Neuronal stem cell (in vitro differentiated cells): Measurements from ENCODE around the gene PGS1.
"Not testable (repeated sequence)": the region's sequence is repeated elsewhere in the genome, so short reads cannot be mapped to it uniquely, and the experiment has no call there.

Experiments used
- DNase-seq: peaks from one replicate; pipeline ENCODE4 v3.0.0-alpha.2; 2013; ENCODE audit warnings: low spot score
- H2AFZ ChIP-seq: one replicate; pipeline ENCODE4 v1.6.1; 2013; ENCODE audit warnings: mild to moderate bottlenecking, low read length, inconsistent platforms
- H2AK5ac ChIP-seq: 2 replicates; pipeline ENCODE4 v1.6.1; 2013; ENCODE audit warnings: low read depth, mild to moderate bottlenecking, inconsistent platforms, low read length, moderate library complexity, mixed read lengths
- H2BK120ac ChIP-seq: 2 replicates; pipeline ENCODE4 v1.6.1; 2013; ENCODE audit warnings: low read depth, mild to moderate bottlenecking, inconsistent platforms, low read length, moderate library complexity, mixed read lengths
- H2BK12ac ChIP-seq: one replicate; pipeline ENCODE4 v1.6.1; 2013; ENCODE audit warnings: low read length, inconsistent platforms
- H2BK15ac ChIP-seq: 2 replicates; pipeline ENCODE4 v1.6.1; 2013; ENCODE audit warnings: mild to moderate bottlenecking, low read length, inconsistent platforms, mixed read lengths
- H2BK5ac ChIP-seq: one replicate; pipeline ENCODE4 v1.6.1; 2013; ENCODE audit warnings: inconsistent platforms, mild to moderate bottlenecking, low read length, moderate library complexity
- H3K14ac ChIP-seq: one replicate; pipeline ENCODE4 v1.6.1; 2013; ENCODE audit warnings: low read length, inconsistent platforms
- H3K18ac ChIP-seq: 2 replicates; pipeline ENCODE4 v1.6.1; 2013; ENCODE audit warnings: low read length, inconsistent platforms
- H3K23ac ChIP-seq: 2 replicates; pipeline ENCODE4 v1.6.1; 2013; ENCODE audit warnings: low read depth, mild to moderate bottlenecking, mixed read lengths, low read length, inconsistent platforms; ENCODE audit not compliant: poor library complexity
- H3K27ac ChIP-seq: replicated peaks from 3 replicates; pipeline ENCODE4 v1.5.1; 2013; ENCODE audit warnings: low read length, inconsistent platforms
- H3K27me3 ChIP-seq, 3 experiments: 2 replicates each; pipeline ENCODE4 v1.6.1; 2013; ENCODE audit warnings: low read length in 3 of 3, mild to moderate bottlenecking in 2 of 3, inconsistent platforms in 1 of 3, low read depth in 1 of 3, mixed read lengths in 1 of 3, moderate library complexity in 1 of 3; ENCODE audit not compliant: control insufficient read depth in 3 of 3, insufficient read depth in 3 of 3
- H3K36me3 ChIP-seq, 2 donors: replicated peaks in 1 of 2; 2 replicates each; pipeline ENCODE4 v1.6.1; 2013; ENCODE audit warnings: low read length in 2 of 2; ENCODE audit not compliant: control insufficient read depth in 2 of 2, insufficient read depth in 2 of 2
- H3K4ac ChIP-seq: 2 replicates; pipeline ENCODE4 v1.6.1; 2013; ENCODE audit warnings: inconsistent platforms, mild to moderate bottlenecking, low read length, moderate library complexity
- H3K4me1 ChIP-seq, 2 donors: 1 replicate in 1 of 2; 2 replicates in 1 of 2; pipeline ENCODE4 v1.6.1; 2013; ENCODE audit warnings: low read length in 2 of 2, low read depth in 1 of 2; ENCODE audit not compliant: control insufficient read depth in 2 of 2, insufficient read depth in 1 of 2
- H3K4me2 ChIP-seq: one replicate; pipeline ENCODE4 v1.6.1; 2013; ENCODE audit warnings: mild to moderate bottlenecking, low read length, inconsistent platforms; ENCODE audit not compliant: insufficient read depth, poor library complexity, severe bottlenecking
- H3K4me3 ChIP-seq, 2 donors: 2 replicates each; pipeline ENCODE4 v1.5.1; 2013; ENCODE audit warnings: low read length in 2 of 2, mild to moderate bottlenecking in 2 of 2, inconsistent platforms in 1 of 2, moderate library complexity in 1 of 2
- H3K79me1 ChIP-seq: one replicate; pipeline ENCODE4 v1.6.1; 2013; ENCODE audit warnings: low read depth, mild to moderate bottlenecking, inconsistent platforms, low read length, moderate library complexity
- H3K9ac ChIP-seq: one replicate; pipeline ENCODE4 v1.6.1; 2013; ENCODE audit warnings: mild to moderate bottlenecking, low read depth, low read length, inconsistent platforms; ENCODE audit not compliant: poor library complexity
- H3K9me3 ChIP-seq, 2 donors: replicated peaks in 1 of 2; 2 replicates each; pipeline versions ENCODE3 to v1.6.1; 2013; ENCODE audit warnings: low read length in 2 of 2, mild to moderate bottlenecking in 2 of 2, inconsistent platforms in 1 of 2, low read depth in 1 of 2, mixed read lengths in 1 of 2, moderate library complexity in 1 of 2; ENCODE audit not compliant: control insufficient read depth in 2 of 2, insufficient read depth in 1 of 2
- H4K8ac ChIP-seq: one replicate; pipeline ENCODE4 v1.6.1; 2013; ENCODE audit warnings: low read depth, mild to moderate bottlenecking, inconsistent platforms, low read length, moderate library complexity
- H4K91ac ChIP-seq: one replicate; pipeline ENCODE4 v1.6.1; 2013; ENCODE audit warnings: low read length, low read depth, mild to moderate bottlenecking, inconsistent platforms; ENCODE audit not compliant: poor library complexity
- WGBS, 2 donors: extraction: QIAGEN DNeasy Blood & Tissue Kit; methylation state at CpG; one replicate each; pipeline ENCODE4 v1.1.7; 2013; ENCODE audit warnings: missing lambda C conversion rate in 2 of 2, mixed read lengths in 1 of 2; ENCODE audit not compliant: insufficient read length in 2 of 2, insufficient replicate concordance in 1 of 2; ENCODE audit errors: extremely low coverage in 2 of 2; 5-methylcytosine and 5-hydroxymethylcytosine counted together

PGS1 gene

GRCh38 chr17:78462148-78462547 lies 83.7 kb downstream of the PGS1 start:
- WGBS, 2 donors, result no CpG with 5 or more reads among the region's 8 CpGs
- H3K4me1 ChIP-seq, result peaks cover 0 to 3% of the 10 kb centered on the region in 2 donors
- no peak overlapping the region for H2AFZ ChIP-seq

GRCh38 chr17:78466109-78466785 lies 87.8 kb downstream of the PGS1 start:
- no CpG with 5 or more reads among the region's 19 CpGs for WGBS, 2 donors
- not testable (repeated sequence) for H2AFZ ChIP-seq

More at GRCh38 chr17:78462148-78462547, 83.7 kb downstream of the PGS1 start:
- DNase-seq, result no peak
- H3K9ac ChIP-seq, result no peak overlapping the region
- no peak overlapping the region for H3K23ac ChIP-seq
- H3K79me1 ChIP-seq, result no peaks in the 10 kb centered on the region
- H4K91ac ChIP-seq, result no peak overlapping the region
- H3K4me2 ChIP-seq, result no peak overlapping the region
- no peak overlapping the region for H3K18ac ChIP-seq
- H3K4me3 ChIP-seq, result no peak overlapping the region
- H2AK5ac ChIP-seq, result no peak overlapping the region
- no peak overlapping the region for H2BK5ac ChIP-seq
- H3K4ac ChIP-seq, result no peak overlapping the region
- H3K27ac ChIP-seq, result no peak overlapping the region
- no peak overlapping the region for H2BK12ac ChIP-seq
- no peak overlapping the region for H2BK15ac ChIP-seq
- no peaks in the 10 kb centered on the region for H3K36me3 ChIP-seq
- no peak overlapping the region for H3K14ac ChIP-seq
- peaks cover 0 to 6% of the 10 kb centered on the region in 2 donors for H3K9me3 ChIP-seq
- no peak overlapping the region for H4K8ac ChIP-seq
- no peak overlapping the region for H2BK120ac ChIP-seq
- peaks cover 0 to 2% (median 0%) of the 10 kb centered on the region in 3 experiments for H3K27me3 ChIP-seq

GRCh38 chr17:78466786-78467715 lies 88.6 kb downstream of the PGS1 start:
- Histone ChIP-seq H2BK5ac (peak overlapping the region; percentile 90), H3K79me1 (no peaks in the 10 kb centered on the region), H3K27me3 (peaks cover 0 to 11% (median 2%) of the 10 kb centered on the region in 3 experiments), H3K4me3 (no peak overlapping the region), H3K14ac (peak overlapping the region; percentile 10), H2BK15ac (peak overlapping the region; percentile 1), H2AK5ac (peak overlapping the region; percentile 81), H3K27ac (no peak overlapping the region), H3K36me3 (no peaks in the 10 kb centered on the region), H4K8ac (no peak overlapping the region), H3K4me1 (peaks cover 0 to 3% of the 10 kb centered on the region in 2 donors), H2AFZ (no peak overlapping the region), H2BK120ac (peak overlapping the region; percentile 72), H3K4me2 (no peak overlapping the region), H3K23ac (peak overlapping the region; percentile 55), H2BK12ac (peak overlapping the region; percentile 7), H3K4ac (no peak overlapping the region), H3K9ac (no peak overlapping the region), H3K18ac (peak overlapping the region; percentile 70), H3K9me3 (peaks cover 0 to 6% of the 10 kb centered on the region in 2 donors), H4K91ac (no peak overlapping the region)
- no peak for DNase-seq
- WGBS, 2 donors, result no CpG with 5 or more reads among the region's 26 CpGs

More at GRCh38 chr17:78466109-78466785, 87.8 kb downstream of the PGS1 start:
- Histone ChIP-seq H3K18ac (peak overlapping the region; percentile 64), H2BK15ac (peak overlapping the region; percentile 1), H2AK5ac (peak overlapping the region; percentile 81), H2BK120ac (peak overlapping the region; percentile 72), H3K23ac (peak overlapping the region; percentile 55), H2BK5ac (peak overlapping the region; percentile 90), H3K27ac (peak overlapping the region; percentile 54)
- not testable (repeated sequence) for H2BK12ac ChIP-seq, DNase-seq, H3K27me3 ChIP-seq, H3K4ac ChIP-seq, H4K91ac ChIP-seq, H3K4me2 ChIP-seq, H3K4me3 ChIP-seq, H3K9me3 ChIP-seq, H4K8ac ChIP-seq, H3K4me1 ChIP-seq, H3K79me1 ChIP-seq, H3K14ac ChIP-seq, H3K9ac ChIP-seq, H3K36me3 ChIP-seq

- Histone ChIP-seq H3K79me1 (no peaks in the 10 kb centered on the region), H3K4me2 (no peak overlapping the region), H4K91ac (no peak overlapping the region), H2BK120ac (no peak overlapping the region), H3K4ac (no peak overlapping the region), H3K14ac (no peak overlapping the region), H2BK5ac (no peak overlapping the region), H4K8ac (no peak overlapping the region), H2BK15ac (no peak overlapping the region), H3K18ac (no peak overlapping the region), H3K36me3 (no peaks in the 10 kb centered on the region), H3K27me3 (peaks cover 0 to 12% (median 2%) of the 10 kb centered on the region in 3 experiments), H3K4me3 (no peak overlapping the region), H3K9ac (no peak overlapping the region), H3K9me3 (peaks cover 0 to 6% of the 10 kb centered on the region in 2 donors), H2AK5ac (no peak overlapping the region), H3K23ac (no peak overlapping the region), H2BK12ac (no peak overlapping the region), H2AFZ (no peak overlapping the region), H3K4me1 (peaks cover 0 to 5% of the 10 kb centered on the region in 2 donors), H3K27ac (no peak overlapping the region)
- no peak for DNase-seq
- no CpG with 5 or more reads among the region's 12 CpGs for WGBS, 2 donors
These were observed 89.9 kb downstream of the PGS1 start for GRCh38 chr17:78468366-78468765.
